HT1080 (cell line): ENCODE measurements around the gene ADGRA3. TPM values are rescaled to one million over a fixed set of nuclear protein-coding genes. Genes with fewer than 3 reads are reported as not detected.
"Not testable (repeated sequence)": the region's sequence is repeated elsewhere in the genome, so short reads cannot be mapped to it uniquely, and the experiment has no call there.

Source experiments
- DNase-seq: peaks from one replicate; pipeline ENCODE4 v3.0.0-alpha.2; 2015; ENCODE audit warnings: low read depth
- total RNA-seq: library from RNA; depleted of rRNA; stranded (reverse); fragments of >200 nt; shearing (Covaris generic); gene quantifications from 2 replicates; pipeline ENCODE4 v1.2.3, GENCODE V29; 2014; rRNA removed

Gene ADGRA3
- total RNA-seq, 1 experiment from 2014 or later, result 28.7 TPM

DNA sequence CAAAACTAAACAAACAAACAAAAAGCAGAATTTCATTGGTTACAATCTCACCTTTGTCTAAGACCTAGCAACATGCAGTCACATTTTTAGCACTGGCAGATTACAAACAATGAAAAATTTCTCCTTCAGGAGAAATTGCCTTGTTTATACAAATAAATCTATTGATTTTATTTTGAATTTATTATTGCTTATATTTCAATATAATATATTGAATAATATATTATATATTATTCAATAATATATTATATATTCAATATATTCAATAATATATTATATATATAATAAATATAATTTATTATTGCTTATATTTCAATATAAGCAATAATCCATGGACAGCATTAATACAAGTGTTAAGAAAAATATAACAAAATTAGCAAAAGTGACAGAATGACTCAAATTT is 131.7 kb downstream of the ADGRA3 start:
- DNase-seq, result no peak

DNA sequence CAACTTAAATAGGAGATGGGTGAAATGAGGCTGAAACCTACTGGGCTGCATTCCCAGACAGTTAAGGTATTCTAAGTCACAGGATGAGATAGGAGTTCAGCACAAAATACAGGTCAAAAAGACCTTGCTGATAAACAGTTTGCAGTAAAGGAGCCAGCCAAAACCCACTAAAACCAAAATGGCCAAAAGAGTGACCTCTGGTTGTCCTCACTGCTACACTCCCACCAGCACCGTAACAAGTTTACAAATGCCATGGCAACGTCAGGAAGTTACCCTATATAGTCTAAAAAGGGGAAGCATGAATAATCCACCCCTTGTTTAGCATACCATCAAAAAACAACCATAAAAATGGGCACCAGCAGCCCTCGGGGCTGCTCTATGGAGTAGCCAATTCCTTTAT is 133.7 kb downstream of the ADGRA3 start:
- not testable (repeated sequence) for DNase-seq

DNA sequence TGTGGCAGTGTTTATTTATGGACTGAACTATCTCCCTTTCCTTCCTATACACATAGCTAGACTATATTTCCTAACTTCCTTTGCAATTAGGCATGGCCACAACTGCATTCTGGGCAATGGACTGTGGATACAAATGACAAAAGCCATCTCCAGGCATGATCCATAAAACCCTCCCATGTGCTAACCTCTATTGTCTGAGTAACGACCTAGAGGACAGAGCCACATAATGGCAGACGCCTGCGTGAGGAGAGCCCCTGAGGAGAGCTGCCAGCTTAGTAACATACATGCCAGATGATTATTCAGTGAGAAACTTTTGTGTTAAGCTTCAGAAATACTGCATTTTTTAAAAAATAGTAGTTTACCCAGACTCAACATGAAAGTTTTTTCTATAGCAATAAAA is 142.9 kb downstream of the ADGRA3 start:
- no peak for DNase-seq

DNA sequence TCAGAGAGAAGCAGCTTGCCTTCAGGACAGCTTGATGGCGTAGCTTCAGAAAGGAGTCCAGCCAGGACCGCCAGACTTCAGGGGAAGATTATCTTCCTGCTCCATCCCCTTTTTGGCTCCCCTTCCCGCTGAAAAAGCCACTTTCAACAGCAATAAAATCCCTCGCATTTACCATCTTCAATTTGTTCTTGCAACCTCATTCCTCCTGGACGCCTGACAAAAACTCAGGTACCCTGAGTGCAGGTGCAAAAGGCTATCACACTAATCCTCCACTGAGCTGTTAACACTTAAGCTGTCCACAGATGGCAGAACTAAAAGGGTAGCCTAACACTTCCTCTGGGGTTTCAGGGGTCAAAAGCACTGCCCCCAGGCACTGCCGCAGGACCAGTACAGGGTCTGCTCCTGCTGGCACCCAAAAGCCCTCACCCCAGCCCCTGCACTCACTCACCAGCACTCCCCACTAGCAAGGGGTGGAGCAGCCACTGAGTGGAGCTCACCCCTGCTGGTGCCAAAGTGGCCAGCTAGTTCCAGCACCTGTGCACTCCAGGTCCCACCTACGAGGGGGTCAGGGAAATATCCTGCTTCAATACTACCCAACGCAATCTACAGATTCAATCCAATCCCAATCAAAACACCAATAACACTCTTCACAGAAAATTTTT is 145.8 kb downstream of the ADGRA3 start:
- no peak for DNase-seq

DNA sequence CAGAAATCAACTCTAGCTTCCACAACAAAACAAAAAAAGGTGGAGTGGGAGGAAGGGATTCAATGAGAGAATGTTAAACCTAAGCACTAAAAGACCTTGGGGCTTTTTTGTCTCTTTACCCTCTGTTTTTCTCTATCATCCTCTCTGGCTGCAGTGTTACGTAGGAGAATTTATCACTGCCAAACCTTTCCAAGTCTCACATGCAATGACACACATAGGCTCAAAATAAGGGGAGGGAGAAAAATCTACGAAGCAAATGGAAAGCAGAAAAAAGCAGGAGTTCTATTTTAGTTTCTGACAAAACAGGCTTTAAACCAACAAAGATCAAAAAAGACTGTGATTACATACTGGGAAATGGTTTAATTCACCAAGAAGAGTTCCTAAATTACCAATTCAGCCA is 152.1 kb downstream of the ADGRA3 start:
- no peak for DNase-seq

DNA sequence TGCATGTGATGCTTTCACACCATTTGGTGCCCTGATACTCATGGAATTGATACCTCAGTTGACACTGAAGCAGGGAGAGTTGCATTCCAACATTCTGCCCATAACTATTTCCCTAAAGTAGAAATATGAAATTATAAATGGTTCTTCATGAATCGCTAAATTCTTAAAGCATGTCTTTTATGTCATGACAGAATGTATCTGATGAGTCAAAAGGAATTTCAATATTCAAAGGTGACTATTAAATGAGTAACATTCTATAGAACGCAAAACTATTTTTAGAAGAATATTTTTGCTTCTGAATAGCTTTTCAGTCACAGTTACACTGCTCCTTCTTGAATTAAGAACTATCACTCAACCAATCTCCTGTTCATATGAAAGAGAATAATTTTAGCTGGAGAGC is 152.8 kb downstream of the ADGRA3 start:
- DNase-seq, result no peak

DNA sequence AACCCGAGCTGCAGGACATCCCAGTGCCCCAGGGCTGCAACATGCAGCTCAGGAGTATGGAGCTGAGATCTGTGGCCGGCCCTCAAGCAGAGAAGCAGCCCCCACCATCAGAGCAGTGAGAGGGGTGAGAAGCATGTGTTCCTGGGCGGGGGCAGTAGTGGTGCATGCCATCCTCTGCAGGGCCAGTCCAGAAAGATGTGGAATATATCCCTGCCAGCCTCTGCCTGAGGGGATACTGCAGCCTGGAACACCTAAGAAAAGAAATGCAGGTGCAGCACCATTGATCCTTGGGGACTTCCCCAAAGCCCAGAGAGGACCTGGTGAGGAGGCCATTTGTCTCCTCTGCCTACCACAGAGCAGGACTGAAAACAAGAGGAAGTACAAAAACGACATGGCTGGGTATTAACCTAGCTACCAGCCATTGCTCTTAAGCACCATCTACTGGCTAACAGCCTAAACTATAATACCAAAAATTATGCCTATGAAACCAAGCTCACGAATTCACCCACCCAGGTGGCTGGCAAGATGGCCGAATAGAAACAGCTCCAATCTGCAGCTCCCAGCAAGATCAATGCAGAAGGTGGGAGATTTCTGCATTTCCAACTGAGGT is 158.8 kb downstream of the ADGRA3 start:
- peak; percentile 58 for DNase-seq

DNA sequence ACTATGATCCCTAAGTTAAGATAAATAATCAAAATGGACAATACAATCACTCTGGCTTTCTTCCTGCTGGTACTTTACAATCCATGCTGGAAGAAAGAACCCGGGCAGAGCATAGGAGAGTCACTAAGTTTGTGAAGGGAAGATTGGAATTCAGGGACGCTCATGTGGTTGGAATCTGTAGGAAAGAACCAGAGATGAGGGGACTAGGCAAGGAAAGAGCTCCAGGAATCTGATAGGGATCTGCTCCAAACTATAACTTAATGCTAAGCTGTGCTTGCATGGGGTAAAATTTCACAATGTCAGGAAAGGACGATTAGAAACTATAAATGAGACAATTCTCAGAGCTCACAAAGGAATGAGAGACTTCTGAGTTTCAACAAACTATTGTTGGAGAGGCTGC is 167.5 kb downstream of the ADGRA3 start:
- DNase-seq, result no peak

DNA sequence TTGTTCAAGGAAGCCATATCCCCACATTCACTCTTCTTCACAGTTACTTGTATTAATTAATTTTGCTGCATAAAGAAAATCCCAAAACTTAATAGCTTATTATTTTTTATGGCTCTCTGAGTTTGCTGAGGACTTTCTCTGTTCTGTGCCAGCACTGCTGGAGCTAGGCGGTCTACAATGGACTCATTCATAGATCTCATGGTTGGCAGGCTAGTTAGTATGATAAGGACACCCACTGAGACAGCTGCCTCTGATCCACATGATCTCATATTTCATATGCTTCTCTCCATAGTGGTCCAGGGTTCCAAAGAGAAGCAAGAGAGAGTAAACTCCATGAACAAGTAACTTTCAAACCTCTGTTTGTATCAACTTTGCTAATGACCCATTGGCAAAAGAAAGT is 170.2 kb downstream of the ADGRA3 start:
- peak; percentile 1 for DNase-seq

DNA sequence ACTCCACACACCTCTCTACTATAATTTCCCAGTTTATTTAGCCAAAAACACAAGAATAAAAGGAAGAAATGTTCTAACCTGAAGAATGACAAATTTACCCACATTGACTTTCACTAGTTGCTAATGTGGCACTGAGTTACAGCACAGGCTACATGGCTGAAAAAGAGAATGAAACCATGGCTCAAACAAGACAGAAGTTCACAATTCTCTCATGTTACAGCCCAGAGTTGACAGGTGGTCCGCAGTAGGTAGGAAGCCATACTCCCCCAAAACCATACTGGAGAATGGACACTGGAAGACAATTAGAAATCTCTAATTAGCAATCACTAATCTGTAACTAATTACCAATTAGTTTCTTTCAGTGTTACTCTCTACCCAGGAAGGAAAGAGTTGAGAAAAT is 170.8 kb downstream of the ADGRA3 start:
- DNase-seq, result no peak

DNA sequence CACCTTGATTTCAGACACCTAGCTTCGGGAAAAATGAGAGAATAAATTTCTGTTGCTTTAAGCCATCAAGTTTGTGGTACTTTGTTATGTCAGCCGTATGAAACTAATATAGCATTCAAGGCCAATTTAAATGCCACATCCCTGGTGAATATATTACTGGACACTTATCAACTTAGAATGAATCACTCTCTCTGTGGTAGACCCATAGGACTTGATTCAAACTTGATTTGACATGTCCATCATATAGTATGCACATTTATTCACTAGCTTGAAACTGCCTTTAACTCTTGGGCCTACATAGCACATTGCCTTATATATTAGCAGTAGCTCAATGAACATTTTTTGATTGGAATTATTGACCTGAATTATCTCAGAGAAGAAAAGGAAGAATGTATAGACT is 172.3 kb downstream of the ADGRA3 start:
- no peak for DNase-seq

DNA sequence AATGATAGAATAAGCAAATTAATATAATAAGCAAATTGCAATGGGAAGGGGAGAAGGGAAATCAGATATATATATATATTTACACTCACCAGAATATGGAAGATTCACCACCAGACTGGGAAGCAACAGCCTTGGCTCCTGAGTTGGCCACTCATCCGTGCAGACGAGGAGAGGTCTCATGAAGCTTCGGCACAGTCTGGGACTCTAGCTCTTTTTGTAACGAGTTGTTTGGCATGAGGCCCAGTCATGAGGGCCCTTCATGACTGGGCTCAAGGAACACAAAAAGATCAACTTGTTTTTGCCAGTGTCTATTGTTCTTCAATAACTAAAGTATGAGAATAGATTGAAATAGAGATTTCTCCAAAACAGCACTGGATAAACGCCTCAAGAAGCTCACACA is 176.4 kb downstream of the ADGRA3 start:
- no peak for DNase-seq

DNA sequence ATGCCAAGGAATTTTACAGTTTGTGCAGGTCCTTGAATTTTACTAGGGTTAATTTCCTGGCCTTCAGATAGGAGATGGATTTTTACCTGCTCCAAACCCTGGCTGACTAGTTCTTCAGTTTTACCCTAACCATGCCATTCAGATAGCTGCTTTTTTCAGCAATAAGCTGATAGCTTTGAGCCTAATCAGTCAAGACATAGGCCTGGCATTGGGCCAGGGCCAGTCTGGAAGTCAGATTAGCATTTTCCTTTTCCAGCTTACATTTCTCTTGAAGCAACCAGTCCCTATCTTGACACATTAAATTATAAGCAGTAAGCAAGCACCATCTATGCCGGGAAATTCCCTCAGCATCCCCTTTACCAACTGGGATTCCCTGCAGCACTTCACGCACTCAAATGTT is 177.1 kb downstream of the ADGRA3 start:
- DNase-seq, result no peak

Other genes starting within 250 kb of the ADGRA3 start
- gene GBA3, start 176.9 kb upstream of the ADGRA3 start, total RNA-seq, result not detected in 2 replicates